Neural progenitor cell (in vitro differentiated cells): ENCODE measurements around the gene CACNA1D. TPM values are rescaled to one million over a fixed set of nuclear protein-coding genes. Genes with fewer than 3 reads are reported as not detected.
A peak's percentile ranks its signal among the peaks of the same experiment; 100 is the strongest.

Source experiments
- DNase-seq: peaks from one replicate; pipeline ENCODE4 v3.0.0-alpha.2; 2016; ENCODE audit warnings: low spot score
- H2AFZ ChIP-seq: fragments of 200-600 bp; sonication (generic); replicated peaks from 2 replicates; pipeline ENCODE4 v1.6.1; 2016; ENCODE audit warnings: antibody characterized with exemption
- H3F3A ChIP-seq: fragments of 200-600 bp; sonication (generic); 2 replicates; pipeline ENCODE4 v1.6.1; 2016; ENCODE audit warnings: antibody characterized with exemption, low read depth
- H3K27ac ChIP-seq: fragments of 200-600 bp; sonication (generic); 2 replicates; pipeline ENCODE4 v1.5.1; 2016; ENCODE audit warnings: mild to moderate bottlenecking
- H3K27me3 ChIP-seq: fragments of 200-600 bp; sonication (generic); 2 replicates; pipeline ENCODE4 v1.6.1; 2016; ENCODE audit warnings: mild to moderate bottlenecking, moderate library complexity
- H3K36me3 ChIP-seq: fragments of 200-600 bp; sonication (generic); 2 replicates; pipeline ENCODE4 v1.5.1; 2016
- H3K4me1 ChIP-seq: fragments of 200-600 bp; sonication (generic); 2 replicates; pipeline ENCODE4 v1.6.1; 2016; ENCODE audit warnings: mixed run types
- H3K4me2 ChIP-seq: fragments of 200-600 bp; sonication (generic); 2 replicates; pipeline ENCODE4 v1.6.1; 2016
- H3K4me3 ChIP-seq: fragments of 200-600 bp; sonication (generic); 2 replicates; pipeline ENCODE4 v1.5.1; 2016
- H3K79me2 ChIP-seq: fragments of 200-600 bp; sonication (generic); 2 replicates; pipeline ENCODE4 v1.6.1; 2016; ENCODE audit warnings: low read depth
- H3K9ac ChIP-seq: fragments of 200-600 bp; sonication (generic); 2 replicates; pipeline ENCODE4 v1.6.1; 2016
- H3K9me3 ChIP-seq: fragments of 200-600 bp; sonication (generic); 2 replicates; pipeline ENCODE4 v1.5.1; 2016; ENCODE audit warnings: low read depth
- H4K20me1 ChIP-seq: fragments of 200-600 bp; sonication (generic); 2 replicates; pipeline ENCODE4 v1.6.1; 2016; ENCODE audit warnings: low read depth
- H3K27ac Mint-ChIP-seq: 3 replicates; pipeline ENCODE4 v1.8.0; 2021; ENCODE audit warnings: mixed read lengths
- H3K27me3 Mint-ChIP-seq: 2 replicates; pipeline ENCODE4 v1.8.0; 2022; ENCODE audit warnings: low read depth, mild to moderate bottlenecking, inconsistent platforms, moderate library complexity, mixed read lengths; ENCODE audit not compliant: insufficient read depth
- H3K36me3 Mint-ChIP-seq: 3 replicates; pipeline ENCODE4 v1.8.0; 2021; ENCODE audit warnings: mixed read lengths
- H3K4me1 Mint-ChIP-seq: 3 replicates; pipeline ENCODE4 v1.8.0; 2021; ENCODE audit warnings: mixed read lengths
- H3K4me3 Mint-ChIP-seq: 3 replicates; pipeline ENCODE4 v1.8.0; 2021; ENCODE audit warnings: mild to moderate bottlenecking, moderate library complexity, mixed read lengths
- H3K9me3 Mint-ChIP-seq: 3 replicates; pipeline ENCODE4 v1.8.0; 2020; ENCODE audit warnings: mixed read lengths
- CTCF ChIP-seq: fragments of 200-600 bp; sonication (generic); IDR thresholded peaks from 2 replicates; pipeline ENCODE4 v1.5.1; 2017; ENCODE audit warnings: antibody characterized with exemption, mild to moderate bottlenecking
- EZH2 ChIP-seq: fragments of 200-600 bp; sonication (generic); IDR thresholded peaks from 2 replicates; pipeline ENCODE4 v1.6.1; 2017; ENCODE audit warnings: antibody characterized with exemption, mild to moderate bottlenecking, moderate library complexity
- EZH2phosphoT487 ChIP-seq: fragments of 200-600 bp; sonication (generic); IDR thresholded peaks from 2 replicates; pipeline ENCODE4 v1.6.1; 2017; ENCODE audit warnings: antibody characterized with exemption
- total RNA-seq: library from RNA; depleted of rRNA; stranded (reverse); fragments of >200 nt; gene quantifications from 2 replicates; pipeline ENCODE4 v1.2.3, GENCODE V29; 2015; ENCODE audit warnings: low replicate concordance

The CACNA1D gene
- total RNA-seq, 1 donor from 2014 or later, result 4.7 TPM

GRCh38 chr3:53768478-53769459 is 274.4 kb downstream of the CACNA1D start:
- TF ChIP-seq EZH2, result no peak
- TF ChIP-seq CTCF, result no peak
- no peak for TF ChIP-seq EZH2phosphoT487
- H3K9me3 ChIP-seq, result no peaks in the 10 kb centered on the region
- H3K27ac ChIP-seq, result no peak overlapping the region
- Mint-ChIP-seq H3K4me3 (no peak overlapping the region), H3K27me3 (peaks cover 5% of the 10 kb centered on the region), H3K4me1 (peaks cover 27% of the 10 kb centered on the region), H3K36me3 (no peaks in the 10 kb centered on the region), H3K9me3 (no peaks in the 10 kb centered on the region), H3K27ac (no peak overlapping the region)
- H3K4me1 ChIP-seq, result peaks cover 25% of the 10 kb centered on the region
- H3K27me3 ChIP-seq, result no peaks in the 10 kb centered on the region
- no peak overlapping the region for H3K4me3 ChIP-seq
- no peaks in the 10 kb centered on the region for H3F3A ChIP-seq
- H3K4me2 ChIP-seq, result peak overlapping the region; percentile 5
- peak; percentile 20 for DNase-seq
- no peaks in the 10 kb centered on the region for H3K36me3 ChIP-seq
- no peaks in the 10 kb centered on the region for H4K20me1 ChIP-seq
- H3K9ac ChIP-seq, result no peak overlapping the region
- peak overlapping the region; percentile 13 for H2AFZ ChIP-seq
- H3K79me2 ChIP-seq, result no peaks in the 10 kb centered on the region

GRCh38 chr3:53772562-53772961 is 278.2 kb downstream of the CACNA1D start:
- H3K27ac Mint-ChIP-seq, result no peak overlapping the region
- H3K4me1 Mint-ChIP-seq, result peaks cover 48% of the 10 kb centered on the region
- H3K27me3 Mint-ChIP-seq, result peaks cover 8% of the 10 kb centered on the region
- Histone ChIP-seq H3K36me3 (no peaks in the 10 kb centered on the region), H3K9ac (no peak overlapping the region), H3K27me3 (no peaks in the 10 kb centered on the region), H3K4me3 (no peak overlapping the region), H2AFZ (no peak overlapping the region), H4K20me1 (no peaks in the 10 kb centered on the region), H3F3A (no peaks in the 10 kb centered on the region), H3K27ac (no peak overlapping the region), H3K9me3 (no peaks in the 10 kb centered on the region), H3K79me2 (no peaks in the 10 kb centered on the region), H3K4me1 (peaks cover 41% of the 10 kb centered on the region), H3K4me2 (no peak overlapping the region)
- H3K9me3 Mint-ChIP-seq, result no peaks in the 10 kb centered on the region
- peak overlapping the region; percentile 12 for H3K4me3 Mint-ChIP-seq
- H3K36me3 Mint-ChIP-seq, result no peaks in the 10 kb centered on the region
- TF ChIP-seq CTCF (no peak), EZH2 (no peak), EZH2phosphoT487 (no peak)
- no peak for DNase-seq

- H3K9me3 ChIP-seq, result no peaks in the 10 kb centered on the region
- peaks cover 41% of the 10 kb centered on the region for H3K4me1 ChIP-seq
- peaks cover 48% of the 10 kb centered on the region for H3K4me1 Mint-ChIP-seq
- no peak overlapping the region for H3K9ac ChIP-seq
- no peaks in the 10 kb centered on the region for H3F3A ChIP-seq
- DNase-seq, result no peak
- H3K27me3 Mint-ChIP-seq, result peaks cover 8% of the 10 kb centered on the region
- peak overlapping the region; percentile 77 for H2AFZ ChIP-seq
- no peak overlapping the region for H3K27ac Mint-ChIP-seq
- H3K27me3 ChIP-seq, result no peaks in the 10 kb centered on the region
- no peaks in the 10 kb centered on the region for H4K20me1 ChIP-seq
- no peaks in the 10 kb centered on the region for H3K36me3 ChIP-seq
- TF ChIP-seq EZH2phosphoT487, result no peak
- TF ChIP-seq EZH2, result no peak
- no peak for TF ChIP-seq CTCF
- H3K4me3 ChIP-seq, result no peak overlapping the region
- H3K9me3 Mint-ChIP-seq, result no peaks in the 10 kb centered on the region
- no peak overlapping the region for H3K4me2 ChIP-seq
- H3K27ac ChIP-seq, result no peak overlapping the region
- H3K79me2 ChIP-seq, result no peaks in the 10 kb centered on the region
- peak overlapping the region; percentile 12 for H3K4me3 Mint-ChIP-seq
- no peaks in the 10 kb centered on the region for H3K36me3 Mint-ChIP-seq
Measured at GRCh38 chr3:53773021-53773436, 278.6 kb downstream of the CACNA1D start.
